ENCODE measurements around the gene PPP1R2C.

The PPP1R2C gene

DNA sequence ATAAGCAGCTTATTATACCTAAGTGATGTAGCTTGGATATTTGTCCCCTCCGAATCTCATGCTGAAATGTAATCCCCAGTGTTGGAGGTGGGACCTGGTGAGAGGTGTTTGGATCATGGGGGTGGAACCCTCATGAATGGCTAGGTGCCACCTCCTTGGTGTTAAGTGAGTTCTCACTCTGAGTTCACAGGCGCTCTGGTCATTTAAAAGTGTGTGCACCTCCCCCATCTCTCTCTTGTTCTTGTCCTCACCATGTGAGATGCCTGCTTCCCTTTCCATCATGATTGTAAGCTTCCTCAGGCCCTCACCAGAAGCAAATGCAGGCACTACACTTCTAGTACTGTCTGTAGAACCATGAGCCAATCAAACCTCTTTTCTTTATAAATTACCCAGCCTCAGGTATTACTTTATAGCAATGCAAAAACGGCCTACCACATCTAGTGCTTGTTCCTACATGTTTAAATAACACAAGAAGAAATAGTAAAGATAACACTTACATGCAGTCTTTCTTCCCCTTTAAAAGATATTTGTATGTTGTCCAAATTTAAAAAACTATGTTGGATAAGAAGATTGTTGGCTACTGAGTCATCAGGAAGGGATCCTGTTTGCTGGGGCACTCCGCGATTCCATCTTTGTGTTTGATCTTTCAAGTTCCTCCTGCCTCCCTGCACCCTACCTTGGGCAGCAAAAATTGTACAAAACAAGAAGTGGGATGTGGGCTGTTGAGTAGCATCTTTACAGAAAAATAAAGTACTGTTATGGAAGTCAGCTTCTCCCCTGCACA lies 29.7 kb downstream of the PPP1R2C start:
- DNase-seq (ENCODE audit: low read depth), result no peak

DNA sequence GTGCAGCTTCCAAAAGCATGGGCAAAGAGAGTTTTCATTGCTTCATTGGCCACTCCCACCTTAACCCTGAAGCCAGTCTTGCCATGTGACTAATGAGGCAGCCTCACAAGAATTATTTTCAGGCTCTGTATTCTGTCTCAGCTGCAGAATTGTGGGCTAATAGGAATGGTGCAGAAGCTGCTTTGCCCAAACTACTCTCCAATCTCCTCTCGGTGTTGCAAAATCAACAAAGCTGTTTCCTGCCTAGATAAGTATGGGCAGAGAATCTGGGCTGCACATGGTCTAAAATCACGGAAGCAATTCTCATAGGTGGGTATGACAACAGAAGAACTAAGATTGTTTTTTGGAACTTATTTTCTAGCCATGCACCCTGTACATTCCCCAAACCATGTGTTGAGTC lies 31.4 kb downstream of the PPP1R2C start:
- peak; percentile 53 for DNase-seq (ENCODE audit: low read depth)

DNA sequence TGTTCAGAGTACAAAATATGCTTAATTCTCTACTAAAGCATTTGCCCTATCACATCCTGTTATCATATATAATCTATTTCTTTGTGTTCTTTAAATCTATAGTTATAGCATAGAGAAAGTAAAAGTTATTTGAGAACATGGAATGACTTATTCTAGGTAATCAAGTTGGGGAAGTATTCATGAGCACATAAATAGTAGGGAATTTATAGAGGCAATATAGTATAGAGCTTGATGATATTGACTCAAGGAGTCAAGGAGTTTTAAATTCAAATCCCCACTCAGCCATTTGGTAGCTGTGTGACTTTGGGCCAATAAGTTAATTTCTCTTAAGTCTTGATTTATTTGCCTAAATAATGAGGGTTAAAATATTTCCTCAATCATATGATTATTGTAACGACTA lies 37.5 kb downstream of the PPP1R2C start:
- no peak for DNase-seq (ENCODE audit: low read depth)

GRCh38 chrX:42739741-42740140 lies 38.2 kb downstream of the PPP1R2C start:
- no peak for DNase-seq (ENCODE audit: low read depth)

- no peak for DNase-seq (ENCODE audit: low read depth)
Observed at GRCh38 chrX:42739258-42739657, 38.7 kb downstream of the PPP1R2C start.

- no peak for DNase-seq (ENCODE audit: low read depth)
Observed at GRCh38 chrX:42738552-42738951, 39.4 kb downstream of the PPP1R2C start.

- DNase-seq (ENCODE audit: low read depth), result no peak
Observed at GRCh38 chrX:42735250-42735649, 42.7 kb downstream of the PPP1R2C start.

DNA sequence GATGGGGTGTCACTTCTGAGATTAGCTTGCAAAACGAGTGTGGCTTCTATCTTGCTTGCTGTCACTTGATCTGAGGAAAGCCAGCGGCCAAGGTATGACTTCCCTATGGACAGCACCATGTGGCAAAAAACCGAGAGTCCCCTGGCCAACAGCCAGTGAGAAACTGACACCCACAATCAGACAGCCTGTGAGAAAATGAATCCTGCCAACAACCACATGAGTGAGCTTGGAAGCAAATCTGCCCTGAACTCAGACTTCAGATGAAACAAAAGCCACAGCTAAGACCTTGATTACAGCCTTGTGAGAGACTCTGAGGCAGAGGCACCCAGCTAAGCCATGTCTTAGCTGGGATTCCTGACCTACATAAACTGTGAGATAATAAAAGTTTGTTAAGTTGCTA lies 45.5 kb downstream of the PPP1R2C start:
- DNase-seq (ENCODE audit: low read depth), result no peak

All from stromal cell of bone marrow (primary cell).